AG10803 (cell line): Measurements from ENCODE around the gene ARHGEF28.

ENCODE experiments used
- DNase-seq: peaks from one replicate; pipeline ENCODE4 v3.0.0; 2010; ENCODE audit warnings: low read depth
- H3K4me3 ChIP-seq: 2 replicates; pipeline ENCODE4 v1.5.1; 2011; ENCODE audit warnings: mild to moderate bottlenecking, low read length, control low read depth
- TF ChIP-seq, protein P1 (sequence below): conservative IDR thresholded peaks from 2 replicates; pipeline ENCODE4 v1.5.1; 2011; ENCODE audit warnings: mild to moderate bottlenecking, low read length, control low read depth, inconsistent platforms

Gene ARHGEF28

GRCh38 chr5:73726071-73726470 is 100.1 kb downstream of the ARHGEF28 start:
- no peak overlapping the region for H3K4me3 ChIP-seq
- TF ChIP-seq, protein P1, sequence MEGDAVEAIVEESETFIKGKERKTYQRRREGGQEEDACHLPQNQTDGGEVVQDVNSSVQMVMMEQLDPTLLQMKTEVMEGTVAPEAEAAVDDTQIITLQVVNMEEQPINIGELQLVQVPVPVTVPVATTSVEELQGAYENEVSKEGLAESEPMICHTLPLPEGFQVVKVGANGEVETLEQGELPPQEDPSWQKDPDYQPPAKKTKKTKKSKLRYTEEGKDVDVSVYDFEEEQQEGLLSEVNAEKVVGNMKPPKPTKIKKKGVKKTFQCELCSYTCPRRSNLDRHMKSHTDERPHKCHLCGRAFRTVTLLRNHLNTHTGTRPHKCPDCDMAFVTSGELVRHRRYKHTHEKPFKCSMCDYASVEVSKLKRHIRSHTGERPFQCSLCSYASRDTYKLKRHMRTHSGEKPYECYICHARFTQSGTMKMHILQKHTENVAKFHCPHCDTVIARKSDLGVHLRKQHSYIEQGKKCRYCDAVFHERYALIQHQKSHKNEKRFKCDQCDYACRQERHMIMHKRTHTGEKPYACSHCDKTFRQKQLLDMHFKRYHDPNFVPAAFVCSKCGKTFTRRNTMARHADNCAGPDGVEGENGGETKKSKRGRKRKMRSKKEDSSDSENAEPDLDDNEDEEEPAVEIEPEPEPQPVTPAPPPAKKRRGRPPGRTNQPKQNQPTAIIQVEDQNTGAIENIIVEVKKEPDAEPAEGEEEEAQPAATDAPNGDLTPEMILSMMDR = no peak
- DNase-seq = no peak

DNA sequence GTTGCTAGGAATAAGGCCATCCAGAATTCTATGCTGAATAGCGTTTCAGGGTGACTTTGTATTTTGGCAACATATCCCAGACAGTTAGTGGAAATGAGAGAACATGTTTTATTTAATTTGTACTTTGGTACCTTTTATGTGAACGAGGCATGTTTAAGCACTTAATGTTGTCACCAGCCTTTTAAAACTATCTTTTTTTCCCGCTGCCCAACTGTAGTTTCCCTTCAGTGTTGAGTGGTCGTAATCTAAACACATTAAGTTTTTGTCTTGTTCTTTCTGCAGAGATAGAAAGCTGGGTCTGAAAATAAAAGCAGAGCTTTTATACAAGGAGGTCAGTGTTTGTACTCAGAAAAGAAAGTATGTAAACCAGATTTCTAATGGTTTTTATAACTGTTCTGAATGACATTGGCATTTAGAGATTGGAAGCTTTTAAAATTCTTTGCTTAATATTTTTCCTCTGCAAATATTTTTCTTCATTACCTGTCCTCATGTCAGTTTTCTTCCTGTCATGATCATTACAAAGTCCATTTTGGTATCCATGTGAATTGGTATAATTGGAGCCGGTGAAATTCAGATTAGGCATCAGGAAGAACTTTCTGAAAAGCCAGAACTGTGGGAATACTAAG is 100.7 kb downstream of the ARHGEF28 start:
- DNase-seq = no peak
- TF ChIP-seq, protein P1 = no peak
- H3K4me3 ChIP-seq = no peak overlapping the region

DNA sequence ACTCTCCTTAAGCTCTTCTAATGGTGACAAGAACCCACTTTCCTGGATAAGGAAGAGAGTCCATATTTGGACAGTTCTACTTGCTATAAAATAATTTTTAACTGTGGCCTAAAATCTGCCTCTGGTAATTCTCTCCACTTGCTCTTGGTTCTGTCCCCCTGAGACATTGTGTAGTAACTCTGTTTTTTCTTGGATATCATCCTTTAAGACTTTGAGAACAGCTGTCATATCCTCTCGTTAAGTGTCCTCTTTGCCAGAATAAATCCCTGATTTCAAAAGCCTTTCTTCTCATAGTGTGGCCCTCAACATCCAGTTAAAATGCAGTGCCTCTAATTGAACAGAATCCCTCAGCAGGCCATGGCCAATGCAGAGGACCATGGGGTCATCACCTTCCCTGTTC is 101.5 kb downstream of the ARHGEF28 start:
- TF ChIP-seq, protein P1 = no peak
- DNase-seq = no peak
- no peak overlapping the region for H3K4me3 ChIP-seq

DNA sequence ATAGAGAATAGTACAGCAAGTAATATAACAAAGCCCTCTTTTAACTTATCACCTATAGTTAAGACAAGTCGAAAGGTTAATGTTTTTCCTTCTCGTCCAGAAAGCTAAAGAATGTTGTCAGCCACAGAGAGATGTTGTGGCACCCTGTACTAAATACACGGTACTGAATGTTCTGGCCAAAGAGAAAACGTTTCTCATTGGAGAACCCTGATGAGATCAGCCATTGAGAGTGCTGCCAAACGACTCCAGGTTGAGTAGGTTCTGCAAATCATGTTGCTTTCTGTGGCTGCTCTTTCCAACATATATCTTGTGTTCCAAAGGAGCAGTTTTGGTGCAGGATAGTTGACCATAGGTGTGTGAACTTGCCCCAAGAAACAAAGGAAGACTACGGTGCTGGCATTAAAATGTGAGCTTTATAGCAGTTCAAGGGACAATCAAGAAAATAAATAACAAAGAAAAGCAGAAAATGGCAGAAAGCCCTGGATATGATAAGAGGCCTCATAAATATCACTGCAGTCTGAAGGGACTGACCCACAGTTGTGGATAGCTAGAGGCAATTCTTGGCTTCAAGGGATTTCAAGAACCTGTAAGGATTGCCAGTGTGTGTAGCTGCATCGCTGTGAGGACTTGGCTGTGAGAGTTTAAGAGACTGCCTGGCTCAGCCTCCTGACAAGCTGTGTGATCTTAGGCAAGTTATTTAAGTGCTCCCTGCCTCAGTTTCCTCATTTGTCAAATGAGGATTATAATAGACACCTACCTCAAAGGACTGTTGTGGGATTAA is 102.7 kb downstream of the ARHGEF28 start:
- no peak overlapping the region for H3K4me3 ChIP-seq
- DNase-seq = no peak
- TF ChIP-seq, protein P1 = no peak

DNA sequence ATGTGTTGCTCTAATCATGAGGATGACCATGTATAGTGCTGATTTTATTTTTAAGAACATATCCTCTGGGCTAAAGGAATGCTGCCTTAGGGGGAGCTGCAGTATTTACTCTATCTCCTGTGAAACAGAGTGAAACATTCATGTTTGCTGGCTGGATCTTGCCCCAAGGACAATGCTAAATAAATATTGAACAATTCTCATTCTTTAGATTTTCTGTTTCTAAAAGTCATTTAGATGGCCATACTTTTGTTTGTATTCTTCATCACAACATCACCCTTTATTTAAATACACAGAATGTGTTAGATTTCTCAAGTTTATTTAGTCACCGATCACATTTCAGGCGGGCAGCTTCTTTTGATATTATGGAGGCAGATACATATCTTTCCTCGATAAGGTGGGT is 103.3 kb downstream of the ARHGEF28 start:
- DNase-seq = no peak
- TF ChIP-seq, protein P1 = no peak
- H3K4me3 ChIP-seq = no peak overlapping the region

- no peak overlapping the region for H3K4me3 ChIP-seq
- TF ChIP-seq, protein P1 = no peak
- no peak for DNase-seq
Observed at GRCh38 chr5:73732045-73732444, 106.0 kb downstream of the ARHGEF28 start.

- DNase-seq = no peak
- no peak overlapping the region for H3K4me3 ChIP-seq
Observed at GRCh38 chr5:73733219-73733618, 107.2 kb downstream of the ARHGEF28 start.

More at GRCh38 chr5:73733219-73733618, 107.2 kb downstream of the ARHGEF28 start:
- TF ChIP-seq, protein P1 = no peak
